Smooth muscle cell (in vitro differentiated cells): ENCODE data around the gene METTL16. TPM values are rescaled to one million over a fixed set of nuclear protein-coding genes. Genes with fewer than 3 reads are reported as not detected.

Source experiments
- DNase-seq: peaks from one replicate; lab custom pipeline; 2025; ENCODE audit not compliant: unreplicated experiment; lab: John Stamatoyannopoulos, UW
- H2AFZ ChIP-seq: fragments of 200-600 bp; sonication (generic); 2 replicates; pipeline ENCODE4 v1.6.0; 2016; ENCODE audit warnings: antibody characterized with exemption, low read depth, mild to moderate bottlenecking
- H3F3A ChIP-seq: fragments of 200-600 bp; sonication (generic); 2 replicates; pipeline ENCODE4 v1.6.0; 2017; ENCODE audit warnings: antibody characterized with exemption, low read depth
- H3K27ac ChIP-seq: fragments of 200-600 bp; sonication (generic); 2 replicates; pipeline ENCODE4 v1.5.1; 2016; ENCODE audit warnings: low read depth, mild to moderate bottlenecking
- H3K27me3 ChIP-seq: fragments of 200-600 bp; sonication (generic); 2 replicates; pipeline ENCODE4 v1.6.1; 2016; ENCODE audit warnings: low read depth, mild to moderate bottlenecking
- H3K36me3 ChIP-seq: fragments of 200-600 bp; sonication (generic); 2 replicates; pipeline ENCODE4 v1.5.1; 2016; ENCODE audit warnings: low read depth
- H3K4me1 ChIP-seq: fragments of 200-600 bp; sonication (generic); 2 replicates; pipeline ENCODE4 v1.5.1; 2016; ENCODE audit warnings: low read depth
- H3K4me2 ChIP-seq: fragments of 200-600 bp; sonication (generic); 2 replicates; pipeline ENCODE4 v1.6.0; 2016; ENCODE audit warnings: mild to moderate bottlenecking
- H3K4me3 ChIP-seq: fragments of 200-600 bp; sonication (generic); 2 replicates; pipeline ENCODE4 v1.5.1; 2016; ENCODE audit warnings: mild to moderate bottlenecking
- H3K79me2 ChIP-seq: fragments of 200-600 bp; sonication (generic); 2 replicates; pipeline ENCODE4 v1.6.0; 2016; ENCODE audit warnings: low read depth, mild to moderate bottlenecking
- H3K9ac ChIP-seq: fragments of 200-600 bp; sonication (generic); 2 replicates; pipeline ENCODE4 v1.6.0; 2016; ENCODE audit warnings: low read depth
- H3K9me3 ChIP-seq: fragments of 200-600 bp; sonication (generic); replicated peaks from 2 replicates; pipeline ENCODE4 v1.5.1; 2016; ENCODE audit warnings: low read depth
- H4K20me1 ChIP-seq: fragments of 200-600 bp; sonication (generic); 2 replicates; pipeline ENCODE4 v1.6.0; 2016; ENCODE audit warnings: low read depth
- CTCF ChIP-seq: fragments of 200-600 bp; sonication (generic); IDR thresholded peaks from 2 replicates; pipeline ENCODE4 v1.5.1; 2017; ENCODE audit warnings: borderline replicate concordance, mild to moderate bottlenecking, antibody characterized with exemption; ENCODE audit not compliant: insufficient read depth, poor library complexity, severe bottlenecking
- WGBS: methylation state at CpG from one replicate; pipeline ENCODE4 v1.1.7; 2016; ENCODE audit warnings: low lambda C conversion rate; 5-methylcytosine and 5-hydroxymethylcytosine counted together
- polyA plus RNA-seq: library from polyadenylated mRNA; unstranded; fragments of >200 nt; fragmentation: Nextera tagmentation; extraction: Ambion mirVana; gene quantifications from 2 replicates; pipeline ENCODE4 v1.2.1, GENCODE V29; 2016
- total RNA-seq: library from RNA; depleted of rRNA; stranded (reverse); fragments of >200 nt; gene quantifications from 2 replicates; pipeline ENCODE4 v1.2.3, GENCODE V29; 2014

Gene METTL16
- total and polyA plus RNA-seq, 2 experiments from 2014 or later = 16.8 to 27.4 TPM

DNA sequence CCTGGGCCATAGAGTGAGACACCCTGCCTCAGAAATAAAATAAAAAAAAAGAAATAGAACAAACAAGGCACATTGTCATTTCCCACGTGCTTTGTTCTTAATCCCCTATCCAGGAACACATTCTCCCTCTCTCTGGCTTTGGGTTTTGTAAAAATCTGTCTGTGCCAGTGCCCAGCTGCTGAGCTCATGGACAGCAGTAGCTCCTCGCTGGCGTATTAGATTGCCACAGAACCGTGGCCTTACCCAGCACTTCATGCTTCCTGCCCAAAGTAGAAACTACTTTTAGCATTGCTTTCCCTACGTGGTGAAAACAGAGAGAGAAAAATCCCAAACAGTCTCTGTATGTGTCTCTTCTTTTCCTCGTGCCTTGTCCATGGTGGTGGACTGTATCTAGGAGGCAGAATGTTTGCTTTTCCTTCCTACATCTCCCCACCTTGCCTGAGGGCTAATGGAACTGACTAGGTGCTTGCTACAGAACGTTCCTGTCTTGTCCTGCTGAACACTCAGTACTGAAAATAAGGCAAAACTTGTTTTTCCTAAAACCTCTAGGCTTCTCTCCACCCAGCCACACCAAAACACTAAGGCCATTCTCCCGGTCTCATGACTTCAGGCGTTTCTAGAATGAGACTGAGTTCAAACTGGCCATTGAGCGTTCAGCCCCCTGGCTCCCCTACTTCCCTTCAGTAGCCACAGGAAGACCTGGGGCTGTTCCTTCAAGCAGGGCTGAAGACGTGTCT is 137.0 kb downstream of the METTL16 start:
- no peak for TF ChIP-seq CTCF
- Histone ChIP-seq H3K27me3 (no peaks in the 10 kb centered on the region), H3K4me2 (no peak overlapping the region), H3K79me2 (no peaks in the 10 kb centered on the region), H3K36me3 (no peaks in the 10 kb centered on the region), H3K9ac (no peak overlapping the region), H3K27ac (no peak overlapping the region), H4K20me1 (no peaks in the 10 kb centered on the region), H3K4me1 (no peaks in the 10 kb centered on the region), H3F3A (no peaks in the 10 kb centered on the region), H3K4me3 (no peak overlapping the region), H3K9me3 (no peaks in the 10 kb centered on the region), H2AFZ (no peak overlapping the region)
- WGBS = 79% methylated on average over 11 of the region's 11 CpGs
- DNase-seq = no peak

DNA sequence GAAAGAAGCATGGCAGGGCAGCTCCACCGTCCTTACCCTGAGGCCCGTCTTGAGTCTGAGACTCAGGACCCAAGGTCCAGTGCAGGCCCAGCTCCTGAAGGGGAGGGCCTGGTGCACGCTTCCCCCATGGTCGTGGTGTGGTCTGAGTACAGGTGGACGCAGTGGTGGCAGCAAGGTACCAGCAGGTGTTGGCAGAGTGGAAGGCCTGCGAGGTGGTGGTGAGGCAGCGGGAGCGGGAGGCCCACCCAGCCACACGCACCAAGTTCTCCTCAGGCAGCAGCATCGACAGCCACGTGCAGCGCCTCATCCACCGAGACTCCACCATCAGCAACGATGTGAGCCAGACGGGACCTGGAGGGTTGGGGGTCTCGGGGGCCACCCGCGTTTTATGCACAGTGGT is 138.5 kb downstream of the METTL16 start:
- Histone ChIP-seq H3K36me3 (no peaks in the 10 kb centered on the region), H3K9me3 (no peaks in the 10 kb centered on the region), H3K4me2 (no peak overlapping the region), H3K27me3 (no peaks in the 10 kb centered on the region), H3K27ac (no peak overlapping the region), H3K9ac (no peak overlapping the region), H3K4me3 (no peak overlapping the region), H3K79me2 (no peaks in the 10 kb centered on the region), H2AFZ (no peak overlapping the region), H4K20me1 (no peaks in the 10 kb centered on the region), H3F3A (no peaks in the 10 kb centered on the region), H3K4me1 (no peaks in the 10 kb centered on the region)
- no peak for TF ChIP-seq CTCF
- 97% methylated on average over 13 of the region's 18 CpGs for WGBS
- no peak for DNase-seq

GRCh38 chr17:2372681-2373080 is 139.0 kb downstream of the METTL16 start:
- H3K79me2 ChIP-seq = no peaks in the 10 kb centered on the region
- no peak overlapping the region for H2AFZ ChIP-seq
- H4K20me1 ChIP-seq = no peaks in the 10 kb centered on the region
- no peaks in the 10 kb centered on the region for H3K36me3 ChIP-seq
- H3K4me1 ChIP-seq = no peaks in the 10 kb centered on the region
- H3K4me2 ChIP-seq = no peak overlapping the region
- WGBS = 94% methylated on average over 16 of the region's 16 CpGs
- H3K9me3 ChIP-seq = no peaks in the 10 kb centered on the region
- H3K9ac ChIP-seq = no peak overlapping the region
- no peaks in the 10 kb centered on the region for H3K27me3 ChIP-seq
- DNase-seq = no peak
- TF ChIP-seq CTCF = no peak
- H3F3A ChIP-seq = no peaks in the 10 kb centered on the region
- H3K27ac ChIP-seq = no peak overlapping the region
- H3K4me3 ChIP-seq = no peak overlapping the region

DNA sequence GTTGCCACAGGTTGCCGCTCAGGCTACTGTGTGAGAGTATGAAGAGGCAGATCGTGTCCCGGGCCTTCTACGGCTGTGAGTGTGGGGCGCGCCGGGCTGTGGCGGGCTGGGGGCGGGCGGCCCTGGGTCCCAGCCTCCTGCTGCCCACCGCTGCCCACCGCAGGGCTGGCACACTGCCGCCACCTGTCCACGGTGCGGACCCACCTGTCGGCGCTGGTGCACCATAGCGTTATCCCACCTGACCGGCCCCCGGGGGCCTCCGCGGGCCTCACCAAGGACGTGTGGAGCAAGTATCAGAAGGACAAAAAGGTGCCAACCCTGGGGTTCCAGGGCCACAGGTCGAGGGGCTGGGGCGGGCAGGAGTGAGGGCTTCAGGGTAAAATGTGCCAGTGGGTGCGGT is 139.5 kb downstream of the METTL16 start:
- Histone ChIP-seq H3K4me1 (no peaks in the 10 kb centered on the region), H3K79me2 (no peaks in the 10 kb centered on the region), H3K27ac (no peak overlapping the region), H3K4me2 (no peak overlapping the region), H2AFZ (no peak overlapping the region), H3K4me3 (no peak overlapping the region), H3K36me3 (no peaks in the 10 kb centered on the region), H3K9ac (no peak overlapping the region), H3K27me3 (no peaks in the 10 kb centered on the region), H3F3A (no peaks in the 10 kb centered on the region), H3K9me3 (no peaks in the 10 kb centered on the region), H4K20me1 (no peaks in the 10 kb centered on the region)
- WGBS = 96% methylated on average over 26 of the region's 26 CpGs
- DNase-seq = no peak
- TF ChIP-seq CTCF = no peak
